GM12801 (cell line): ENCODE measurements around the gene TBC1D5.

ENCODE experiments used
- CTCF ChIP-seq: IDR thresholded peaks from one replicate; pipeline ENCODE4 v1.5.1; 2011; ENCODE audit warnings: control low read depth; ENCODE audit not compliant: insufficient read length; ENCODE audit errors: extremely low read depth

The TBC1D5 gene

DNA sequence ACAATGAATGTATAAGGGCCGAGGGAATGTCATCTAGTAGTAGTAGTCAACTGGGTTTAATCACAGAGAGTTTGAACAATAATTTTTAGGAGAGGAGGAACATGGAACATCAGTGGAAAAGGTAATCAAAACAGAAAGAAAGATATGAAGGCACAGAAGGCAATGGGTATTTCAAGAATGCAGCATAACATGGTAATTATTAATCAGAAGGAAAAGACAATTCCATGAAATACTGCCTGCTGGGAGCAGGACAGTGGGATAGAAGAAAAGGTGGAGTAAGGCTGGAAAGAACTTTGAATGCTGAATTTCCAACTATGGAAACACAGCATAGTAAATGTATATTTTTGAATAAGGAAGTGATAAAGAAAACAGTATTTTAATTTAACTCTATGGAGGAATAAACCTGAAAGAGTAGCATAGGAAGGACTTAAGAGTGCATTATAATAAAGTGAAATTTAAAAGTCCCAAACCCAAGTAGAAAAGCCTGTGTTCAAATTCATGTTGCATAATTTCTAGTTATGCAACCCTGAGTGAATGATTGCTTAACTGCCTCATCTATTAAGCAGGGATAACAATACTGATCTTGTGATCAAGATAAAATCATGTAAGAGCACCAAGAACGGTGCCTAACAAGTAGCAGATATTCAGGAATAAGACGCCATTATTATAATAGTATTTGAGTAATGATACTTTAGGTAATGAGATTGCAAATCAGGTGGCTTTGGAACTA, 357.7 kb downstream of the TBC1D5 start:
- no peak for TF ChIP-seq CTCF

- no peak for TF ChIP-seq CTCF
These were observed 369.1 kb downstream of the TBC1D5 start for GRCh38 chr3:17373304-17373703.

GRCh38 chr3:17372362-17373210, 369.8 kb downstream of the TBC1D5 start:
- no peak for TF ChIP-seq CTCF

- TF ChIP-seq CTCF: no peak
These were observed 372.5 kb downstream of the TBC1D5 start for GRCh38 chr3:17369973-17370372.

- no peak for TF ChIP-seq CTCF
These were observed 375.3 kb downstream of the TBC1D5 start for GRCh38 chr3:17367171-17367570.

DNA sequence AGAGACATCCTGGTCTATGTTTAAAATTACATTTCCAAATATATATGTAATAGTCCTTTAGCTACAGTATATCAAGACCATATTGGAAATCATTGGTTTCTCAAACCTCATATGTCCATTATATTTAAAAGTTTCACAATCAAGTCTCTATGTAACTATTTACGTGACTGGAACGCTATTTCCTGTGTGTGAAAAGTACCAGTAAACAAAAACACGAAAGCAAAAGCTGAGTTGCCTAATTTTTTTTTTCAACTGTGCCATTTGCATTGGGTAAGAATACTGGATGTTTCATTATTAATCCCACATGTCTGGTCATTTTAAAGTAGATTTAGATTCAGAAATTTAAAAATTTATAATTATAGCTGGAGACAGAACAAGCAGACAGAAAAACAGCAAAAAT, 381.4 kb downstream of the TBC1D5 start:
- TF ChIP-seq CTCF: no peak

DNA sequence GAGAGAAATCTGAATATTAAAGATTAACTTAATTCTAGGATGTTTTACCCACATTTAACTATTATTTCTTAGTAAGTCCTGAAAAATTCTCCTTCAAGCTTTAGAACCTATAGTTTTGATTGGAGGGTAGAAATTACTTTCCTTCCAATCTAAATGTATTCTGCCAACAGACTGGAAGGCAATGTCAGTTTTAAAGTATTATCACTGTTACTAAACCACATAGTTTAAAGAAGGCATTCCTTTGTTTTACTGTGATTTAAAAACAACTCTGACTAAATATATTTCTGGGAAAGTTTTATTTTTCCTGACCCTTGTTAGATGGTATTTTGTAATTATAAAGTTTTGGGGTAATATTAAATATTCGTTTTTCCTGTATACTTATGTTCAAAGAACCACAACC, 382.5 kb downstream of the TBC1D5 start:
- TF ChIP-seq CTCF: no peak
